Midbrain (tissue), 1 donor: ENCODE results near the gene REX1BD.
"Not testable (repeated sequence)": the region's sequence is repeated elsewhere in the genome, so short reads cannot be mapped to it uniquely, and the experiment has no call there.

Source experiments
- DNase-seq: peaks from one replicate; lab custom pipeline; 2025; lab: John Stamatoyannopoulos, UW

REX1BD gene

DNA sequence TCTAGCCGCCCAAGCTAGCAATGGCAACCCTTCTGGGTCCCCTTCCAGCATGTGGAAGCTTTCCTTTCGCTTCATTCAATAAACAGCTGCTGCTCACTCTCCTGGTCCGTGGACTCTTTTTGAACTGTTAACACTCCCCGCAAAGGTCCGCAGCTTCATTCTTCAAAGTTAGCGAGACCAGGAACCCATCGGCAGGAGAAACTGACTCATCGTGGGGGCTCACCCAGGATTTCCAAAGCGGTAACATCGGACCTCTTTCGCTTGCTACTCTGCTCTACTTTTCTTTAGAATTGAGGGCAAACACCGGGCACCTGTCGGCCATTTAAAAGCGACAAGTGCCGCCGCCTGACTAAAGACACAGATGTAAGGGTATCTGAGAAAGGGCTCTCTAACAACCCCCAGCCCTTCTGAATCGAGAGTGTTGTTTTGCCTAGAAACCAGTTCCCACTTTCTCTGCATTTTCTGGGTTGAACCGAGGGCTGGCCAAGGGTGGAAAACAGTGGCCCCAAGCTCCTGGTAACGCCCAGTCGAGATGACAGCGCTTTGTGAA, 11.2 kb upstream of the REX1BD start:
- no peak for DNase-seq

DNA sequence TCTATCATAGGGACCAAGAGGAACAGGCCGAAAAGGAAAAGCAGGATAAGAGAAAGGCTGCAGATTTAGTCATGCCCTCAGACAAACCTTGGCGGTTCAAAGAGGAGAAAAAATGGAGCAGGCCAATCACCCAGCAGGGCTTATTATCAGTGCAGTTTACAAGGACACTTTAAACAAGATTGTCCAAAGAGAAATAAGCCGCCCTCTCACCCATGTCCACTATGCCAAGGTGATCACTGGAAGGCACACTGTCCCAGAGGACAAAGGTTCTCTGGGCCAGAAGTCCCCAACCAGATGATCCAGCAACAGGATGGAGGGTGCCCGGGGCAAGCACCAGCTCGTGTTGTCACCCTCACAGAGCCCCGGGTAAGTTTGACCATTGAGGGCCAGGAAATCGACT, 8.3 kb upstream of the REX1BD start:
- DNase-seq = no peak

DNA sequence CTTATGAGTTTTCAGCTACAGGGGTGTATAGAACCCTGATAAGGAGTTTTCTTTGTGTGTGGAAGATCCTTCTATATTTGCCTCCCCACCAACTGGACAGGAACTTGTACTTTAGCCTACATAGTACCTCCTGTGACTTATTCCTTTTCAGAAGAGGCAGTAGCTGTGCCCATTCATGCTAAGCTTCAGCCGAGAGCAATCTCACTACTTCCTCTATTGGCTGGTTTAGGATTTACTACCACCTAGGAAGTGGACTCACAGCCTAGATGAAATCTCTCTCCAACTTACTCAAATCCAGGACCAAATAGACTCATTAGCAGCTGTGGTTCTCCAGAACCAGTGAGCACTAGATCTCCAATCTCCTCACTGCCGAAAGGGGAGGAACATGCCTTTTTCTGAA, 2.3 kb upstream of the REX1BD start:
- no peak for DNase-seq

GRCh38 chr19:18587561-18587960, 1.0 kb upstream of the REX1BD start:
- DNase-seq = no peak

- peak; percentile 4 for DNase-seq
Measured at GRCh38 chr19:18587962-18588610, 512 bp upstream of the REX1BD start.

DNA sequence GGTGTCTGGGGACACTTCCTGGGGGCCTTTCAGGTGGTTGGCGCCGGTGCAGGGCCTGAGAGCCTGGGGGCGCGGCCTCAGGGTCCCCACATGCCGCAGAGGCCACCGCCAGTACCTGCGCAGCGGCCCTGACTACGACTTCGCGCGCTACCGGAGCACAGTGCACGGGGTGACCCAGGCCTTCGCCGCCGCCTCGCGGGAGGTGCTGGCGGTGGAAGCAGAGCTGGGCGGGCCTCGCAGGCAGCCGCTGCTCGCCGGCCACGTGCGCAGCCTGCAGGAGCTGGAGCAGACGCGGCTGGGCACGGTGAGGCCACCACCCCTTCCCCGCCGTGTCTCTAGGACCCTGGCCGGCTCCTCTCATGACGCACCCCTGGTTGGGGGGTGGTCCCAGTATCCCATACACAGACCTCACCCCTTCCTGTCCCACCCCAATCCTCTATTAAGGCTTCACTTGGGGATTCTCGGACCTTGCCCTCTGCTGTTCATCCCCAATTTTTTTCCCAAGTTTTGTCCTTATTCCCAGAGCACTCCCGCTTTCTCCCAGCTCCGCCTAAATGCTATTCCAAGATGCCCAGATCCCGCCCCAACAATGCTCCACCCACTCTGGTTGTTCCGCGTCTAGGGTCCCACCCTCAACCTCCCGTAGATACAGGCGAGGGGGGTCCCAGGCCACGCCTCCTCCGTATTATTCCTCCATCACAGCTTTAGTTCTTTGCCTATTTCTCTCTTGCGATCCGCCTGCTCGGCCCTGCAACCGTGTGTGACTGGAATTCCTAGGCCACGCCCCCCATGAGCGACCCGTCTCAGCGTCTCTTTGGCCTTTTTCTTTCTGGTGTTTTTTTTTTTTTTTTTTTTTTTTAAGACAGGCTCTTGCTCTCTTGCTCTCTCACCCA, 1.0 kb downstream of the REX1BD start:
- DNase-seq = peak; percentile 6

DNA sequence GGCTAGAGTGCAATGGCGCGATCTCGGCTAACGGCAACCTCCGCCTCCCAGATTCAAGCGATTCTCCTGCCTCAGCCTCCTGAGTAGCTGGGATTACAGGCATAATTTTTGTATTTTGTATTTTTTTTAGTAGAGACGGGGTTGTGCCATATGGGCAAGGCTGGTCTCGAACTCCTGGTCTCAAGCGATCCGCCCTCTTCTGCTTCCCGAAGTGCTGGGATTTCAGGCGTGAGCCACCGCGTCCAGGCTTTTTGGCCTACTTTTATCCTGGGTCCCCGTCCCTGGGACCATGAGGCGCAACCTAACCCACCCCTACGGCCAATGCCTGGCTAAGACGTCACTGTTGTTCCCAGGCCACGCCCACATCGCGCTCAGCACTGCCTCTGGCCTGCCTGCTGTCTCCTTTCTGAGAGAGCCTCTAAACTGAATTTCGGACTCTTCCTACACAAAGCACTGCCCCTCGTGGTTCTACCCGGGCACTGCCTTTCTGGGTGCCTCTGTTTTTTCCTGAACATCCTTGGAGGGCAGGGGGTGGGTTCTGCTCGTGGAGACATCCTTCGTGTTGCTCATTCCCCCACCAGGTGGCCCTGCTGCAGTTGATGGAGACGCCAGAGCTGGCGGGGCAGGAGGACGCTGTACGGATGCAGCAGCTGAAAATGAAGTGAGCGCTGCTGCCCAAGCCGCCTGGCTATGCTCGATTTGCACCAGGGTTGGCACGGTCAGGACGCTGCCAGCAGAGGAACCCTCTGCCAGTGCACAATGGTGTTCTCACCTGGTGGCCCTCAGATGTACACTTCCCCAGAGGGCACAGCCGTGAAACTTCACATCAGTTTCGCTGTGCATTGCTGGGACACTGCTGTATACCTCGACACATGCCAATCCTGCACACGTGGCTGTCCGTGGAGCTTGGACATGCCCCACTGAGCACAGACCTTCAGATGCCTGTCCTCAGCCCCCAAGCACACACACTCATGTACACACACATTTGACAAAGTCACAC, 2.0 kb downstream of the REX1BD start:
- peak; percentile 68 for DNase-seq

GRCh38 chr19:18591735-18592385, 3.3 kb downstream of the REX1BD start:
- no peak for DNase-seq

DNA sequence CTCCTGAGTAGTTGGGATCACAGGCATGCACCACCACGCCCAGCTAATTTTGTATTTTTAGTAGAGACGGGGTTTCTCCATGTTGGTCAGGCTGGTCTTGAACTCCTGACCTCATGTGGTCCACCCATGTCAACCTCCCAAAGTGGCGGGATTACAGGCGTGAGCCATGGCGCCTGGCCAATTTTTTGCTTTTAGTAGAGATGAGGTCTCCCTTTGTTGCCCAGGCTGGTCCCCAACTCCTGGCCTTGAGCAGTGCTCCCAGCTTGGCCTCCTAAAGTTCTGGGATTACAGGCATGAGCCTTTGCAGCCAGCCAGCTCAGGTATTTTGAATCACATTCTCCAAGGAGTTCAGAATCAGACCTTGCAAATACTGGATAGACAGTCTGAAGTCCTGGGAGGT, 4.1 kb downstream of the REX1BD start:
- DNase-seq = not testable (repeated sequence)

DNA sequence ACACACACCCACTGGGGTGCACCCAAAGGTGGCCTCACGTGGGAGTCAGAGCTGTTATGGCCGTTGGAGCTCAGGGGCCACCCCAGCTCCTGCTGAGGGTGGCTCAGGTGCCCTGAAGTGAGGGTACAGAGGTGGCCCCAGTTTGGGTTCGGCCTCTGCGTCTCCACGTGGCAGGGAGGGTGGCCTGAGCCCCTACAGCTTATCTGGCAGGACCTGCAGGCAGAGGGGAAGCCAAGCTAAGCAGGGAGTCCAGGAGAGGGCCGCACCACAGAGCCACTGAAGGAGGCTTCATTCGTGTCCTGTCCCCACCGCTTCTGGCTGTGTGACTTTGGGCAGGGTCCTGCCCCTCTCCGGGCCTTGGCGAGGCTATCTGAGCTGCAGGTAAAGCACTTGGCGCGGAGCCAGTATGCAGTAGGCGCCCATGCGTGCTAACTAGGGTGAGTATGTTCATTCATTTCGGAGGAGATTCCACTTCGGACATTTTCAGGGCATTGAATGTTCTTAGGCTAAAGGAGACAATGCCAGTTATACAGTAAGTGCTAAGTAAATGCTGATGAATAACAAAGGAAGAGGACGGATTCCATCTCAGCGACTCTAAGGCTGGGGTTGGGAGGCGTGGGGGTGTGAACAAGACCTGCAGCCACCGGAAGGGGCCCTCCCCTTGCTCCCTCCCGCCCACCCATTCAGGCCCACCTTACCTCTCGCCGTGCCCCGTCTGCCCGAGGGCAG, 4.9 kb downstream of the REX1BD start:
- no peak for DNase-seq

DNA sequence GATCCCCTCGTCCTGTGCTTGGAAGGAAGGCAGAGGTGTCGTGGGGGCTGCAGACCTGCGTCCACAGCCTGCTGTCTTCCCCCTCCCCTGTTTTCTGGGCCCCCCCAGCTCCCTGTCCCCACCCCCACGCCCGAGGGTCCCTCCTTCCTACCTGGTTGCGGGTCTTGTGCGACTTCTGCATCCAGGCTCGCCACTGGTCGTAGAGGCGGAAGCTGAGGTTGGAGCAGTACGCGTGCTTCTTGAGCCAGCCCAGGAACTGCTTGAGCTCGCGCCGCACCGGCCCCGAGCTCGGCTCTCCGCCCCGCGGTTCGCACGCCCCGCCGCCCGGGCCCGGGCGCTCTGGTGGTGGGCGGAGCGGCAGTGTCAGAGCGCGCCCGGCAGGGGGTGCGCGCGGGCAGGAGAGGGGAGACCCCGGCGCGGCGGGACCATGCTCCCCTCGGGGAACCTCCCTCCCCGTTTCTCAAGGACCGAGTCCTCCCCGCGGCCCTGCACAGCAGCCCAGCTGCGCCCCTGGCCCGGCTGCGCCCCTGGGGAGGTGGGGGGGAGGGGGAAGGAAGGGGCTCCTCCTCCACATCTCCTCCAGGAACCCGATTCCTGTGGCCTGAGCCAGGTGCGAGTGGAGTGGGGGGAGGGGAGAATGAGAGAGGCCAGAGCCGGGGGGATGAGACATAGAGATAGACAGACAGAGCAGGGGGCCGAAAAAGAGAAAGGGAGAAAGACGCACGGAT, 5.7 kb downstream of the REX1BD start:
- peak; percentile 75 for DNase-seq

DNA sequence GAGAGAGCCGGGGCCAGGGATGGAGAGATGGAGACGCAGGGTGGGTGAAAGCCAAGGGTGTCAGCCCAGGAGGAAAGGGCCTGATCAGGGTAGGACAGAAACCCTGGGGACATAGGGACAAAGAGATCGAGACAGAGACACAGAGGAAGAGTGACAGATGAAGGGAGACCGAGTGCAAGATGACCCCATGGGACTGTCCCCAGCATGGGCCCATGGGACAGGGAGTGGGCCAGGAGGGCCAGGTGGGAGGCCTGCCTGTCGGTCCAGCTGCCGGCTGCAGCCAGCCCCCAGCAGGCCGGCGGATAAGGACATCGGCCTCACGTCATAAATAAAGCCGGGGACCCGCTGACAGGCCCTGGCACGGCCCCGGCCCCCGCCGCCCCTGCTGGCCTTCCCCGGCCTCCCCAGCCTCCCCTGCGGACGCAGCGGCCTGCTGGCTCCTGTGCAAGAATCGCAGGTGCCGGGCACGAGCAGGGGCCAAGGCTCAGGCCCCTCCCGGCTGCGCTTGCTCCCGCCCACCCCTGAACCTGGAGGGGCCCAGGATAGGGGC, 6.3 kb downstream of the REX1BD start:
- DNase-seq = no peak

GRCh38 chr19:18595475-18595874, 6.9 kb downstream of the REX1BD start:
- DNase-seq = no peak

- DNase-seq = no peak
Measured at GRCh38 chr19:18596752-18597157, 8.2 kb downstream of the REX1BD start.

GRCh38 chr19:18597809-18598660, 9.4 kb downstream of the REX1BD start:
- no peak for DNase-seq

GRCh38 chr19:18599485-18599884, 10.9 kb downstream of the REX1BD start:
- DNase-seq = no peak

GRCh38 chr19:18600692-18601397, 12.2 kb downstream of the REX1BD start:
- not testable (repeated sequence) for DNase-seq

DNA sequence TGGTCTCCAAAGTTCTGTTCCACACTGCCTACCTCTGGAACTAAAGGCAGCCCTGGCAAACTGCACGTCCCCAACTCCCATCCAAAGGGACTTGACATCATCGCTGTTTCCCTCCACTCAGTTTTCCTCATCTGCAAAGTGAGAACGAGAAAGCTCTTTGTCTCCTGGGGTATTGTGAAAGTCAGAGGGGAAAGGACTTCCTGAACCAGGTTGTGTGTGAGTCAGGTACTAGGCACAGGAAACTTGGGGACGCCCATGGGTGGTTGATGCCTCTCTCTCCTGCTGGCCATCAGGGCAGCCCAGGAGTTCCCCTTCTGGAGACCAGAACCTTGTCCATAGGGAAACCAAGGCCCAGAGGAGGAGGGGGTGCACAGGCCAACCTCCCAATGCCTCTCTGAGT, 13.3 kb downstream of the REX1BD start:
- no peak for DNase-seq
